HT1080 (cell line): ENCODE data around the gene OGDHL. TPM values are rescaled to one million over a fixed set of nuclear protein-coding genes. Genes with fewer than 3 reads are reported as not detected.
"Not testable (repeated sequence)": the region's sequence is repeated elsewhere in the genome, so short reads cannot be mapped to it uniquely, and the experiment has no call there.

Experiments used
- DNase-seq: peaks from one replicate; pipeline ENCODE4 v3.0.0-alpha.2; 2015; ENCODE audit warnings: low read depth
- total RNA-seq: library from RNA; depleted of rRNA; stranded (reverse); fragments of >200 nt; shearing (Covaris generic); gene quantifications from 2 replicates; pipeline ENCODE4 v1.2.3, GENCODE V29; 2014

The OGDHL gene
- total RNA-seq, 1 experiment from 2014 or later = 10.7 TPM

DNA sequence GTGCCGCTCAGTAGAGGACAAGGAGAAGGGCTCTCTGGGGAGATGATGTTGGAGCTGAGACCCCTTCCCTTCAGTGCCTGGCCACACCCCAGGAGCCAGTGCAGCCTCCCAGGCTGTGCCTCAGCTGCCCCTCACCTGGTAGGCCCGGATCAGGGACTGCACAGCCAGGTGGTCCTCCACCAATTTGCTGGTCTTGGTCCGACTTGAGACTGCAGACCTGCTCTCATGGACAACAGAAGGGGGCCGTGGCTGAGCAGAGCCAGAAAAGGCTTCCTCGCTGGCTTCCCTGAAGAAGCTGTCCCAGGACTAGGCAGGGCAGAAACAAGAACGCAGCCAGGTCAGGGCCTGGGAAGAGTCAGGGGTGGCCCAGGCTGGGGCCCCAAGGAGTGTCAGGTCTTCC lies 5.5 kb downstream of the OGDHL start:
- no peak for DNase-seq

DNA sequence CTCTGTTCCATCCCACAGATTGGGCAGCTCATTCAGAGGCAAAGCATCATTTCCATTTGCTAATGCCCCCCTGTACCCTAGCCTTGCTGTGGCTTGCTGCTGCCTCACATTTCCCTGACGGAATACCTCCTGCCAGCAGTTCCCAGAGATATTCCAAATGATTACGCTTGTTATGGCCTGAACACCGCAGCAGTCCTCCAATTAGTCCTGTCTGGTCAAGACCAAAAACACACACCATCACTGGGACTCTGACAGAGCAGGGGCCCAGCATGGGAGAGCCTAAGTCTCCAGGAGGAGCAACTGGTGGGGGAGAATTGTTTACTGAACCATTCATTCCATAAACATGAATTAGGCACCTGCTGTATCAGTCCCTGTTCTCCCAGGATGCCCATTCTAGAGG lies 6.1 kb downstream of the OGDHL start:
- DNase-seq = no peak

DNA sequence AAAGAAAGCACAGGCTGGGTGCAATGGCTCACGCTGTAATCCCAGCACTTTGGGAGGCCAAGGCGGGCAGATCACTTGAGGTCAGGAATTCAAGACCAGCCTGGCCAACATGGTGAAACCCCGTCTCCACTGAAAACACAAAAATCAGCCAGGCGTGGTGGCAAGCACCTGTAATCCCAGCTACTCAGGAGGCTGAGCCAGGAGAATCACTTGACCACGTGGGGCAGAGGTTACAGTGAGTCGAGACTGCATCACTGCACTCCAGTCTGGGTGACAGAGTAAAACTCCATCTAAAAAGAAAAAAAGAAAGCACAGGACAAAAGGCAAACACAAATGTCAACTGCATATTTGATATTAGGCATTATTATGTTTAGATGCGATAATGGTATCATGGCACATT lies 7.2 kb downstream of the OGDHL start:
- not testable (repeated sequence) for DNase-seq

DNA sequence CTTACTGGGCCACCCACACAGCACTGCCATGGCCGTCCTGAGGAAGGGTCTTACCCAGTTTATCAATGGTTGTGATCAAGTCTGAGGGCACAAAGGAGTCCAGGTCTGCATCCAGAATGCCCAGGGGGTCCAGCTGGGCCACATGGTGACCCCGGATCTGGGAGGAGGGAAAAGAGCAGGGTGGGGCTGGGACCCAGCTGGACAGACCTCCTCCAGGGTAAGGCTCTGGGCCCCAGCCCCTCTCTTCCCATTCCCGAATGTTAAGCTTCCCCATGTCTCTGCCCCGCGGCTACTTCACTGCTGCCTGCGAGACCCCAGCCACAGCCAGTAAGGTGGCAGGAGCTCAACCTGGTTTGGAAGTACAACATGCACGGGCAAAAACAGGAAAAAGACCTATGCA lies 9.5 kb downstream of the OGDHL start:
- DNase-seq = no peak

DNA sequence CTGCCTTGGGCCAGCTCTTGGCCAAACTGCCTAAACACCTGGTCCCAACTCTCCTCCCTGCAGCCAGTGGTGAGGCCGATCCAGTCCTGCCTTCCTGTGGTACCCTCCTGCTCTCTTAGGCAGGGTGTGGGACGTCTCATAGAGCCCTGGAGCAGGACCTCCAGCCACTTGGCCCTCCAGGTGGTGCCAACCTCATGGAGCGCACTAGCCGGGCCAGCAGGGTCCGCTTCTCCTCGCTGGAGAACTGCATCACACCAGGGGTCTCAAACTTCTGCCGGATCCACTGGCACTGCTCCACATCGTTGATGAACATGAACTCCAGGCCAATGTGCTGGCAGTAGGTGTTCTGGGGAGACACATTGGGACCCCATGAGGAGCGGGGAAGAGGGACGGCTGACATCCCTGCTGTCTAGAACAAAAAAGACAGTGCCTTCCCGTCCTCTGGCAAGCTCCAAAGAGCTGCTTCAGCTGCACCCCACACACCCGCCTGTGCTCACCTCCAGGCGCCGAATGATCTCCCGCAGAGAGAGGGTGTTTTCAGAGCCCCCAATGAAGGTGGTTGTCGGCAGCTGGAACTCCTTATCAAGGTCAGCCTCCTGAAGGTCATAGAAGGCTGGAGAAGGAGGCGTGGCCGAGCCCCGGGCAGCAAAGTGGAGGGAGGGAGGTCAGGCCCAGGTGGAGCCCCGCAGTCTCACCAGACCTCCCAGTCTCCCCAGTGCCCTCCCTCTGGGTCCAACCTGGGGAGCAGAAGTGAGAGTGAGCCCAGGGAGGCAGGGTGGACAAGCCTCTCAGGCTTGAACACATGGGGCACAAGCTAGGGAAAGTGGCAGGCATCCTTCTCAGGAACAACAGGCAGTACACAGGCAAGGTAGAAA lies 10.2 kb downstream of the OGDHL start:
- DNase-seq = no peak

DNA sequence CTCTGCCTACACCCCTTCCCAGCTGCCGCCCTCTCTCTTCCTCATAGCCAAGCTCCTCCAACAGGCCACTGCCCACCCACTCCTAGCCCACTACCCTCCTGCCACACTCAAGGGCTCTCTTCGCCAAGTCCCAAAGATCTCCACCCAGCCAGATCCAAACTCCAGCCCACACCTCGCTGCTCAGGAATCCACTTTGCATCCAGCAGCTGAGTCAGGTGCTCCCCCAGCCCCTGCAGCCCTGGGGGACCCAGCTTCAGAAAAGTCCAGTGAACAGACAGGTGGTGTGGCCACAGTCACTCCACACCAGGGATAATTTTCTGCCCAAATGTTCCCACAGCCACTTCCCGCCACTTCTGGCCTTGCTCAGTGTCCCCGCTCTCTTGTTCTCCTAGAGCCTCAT lies 10.9 kb downstream of the OGDHL start:
- DNase-seq = no peak

DNA sequence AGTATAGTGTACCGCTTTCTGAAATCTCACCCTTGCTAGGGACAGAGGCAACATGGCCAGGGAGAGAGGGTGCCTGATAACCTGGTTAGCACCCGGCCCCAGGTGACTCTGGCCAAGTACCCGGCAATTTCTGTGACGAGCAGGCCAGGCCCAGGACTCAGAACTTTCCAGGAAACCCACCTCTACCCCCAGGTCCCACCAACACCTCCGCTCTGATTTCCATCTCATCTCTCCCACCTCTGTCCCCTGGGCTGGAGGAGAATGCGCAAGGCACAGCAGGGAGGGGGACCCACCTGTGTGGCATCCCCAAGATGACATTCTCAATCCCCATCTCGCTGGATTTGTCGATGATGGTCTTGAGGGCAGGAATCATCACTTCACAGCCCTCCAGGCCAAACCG lies 11.6 kb downstream of the OGDHL start:
- DNase-seq = no peak

DNA sequence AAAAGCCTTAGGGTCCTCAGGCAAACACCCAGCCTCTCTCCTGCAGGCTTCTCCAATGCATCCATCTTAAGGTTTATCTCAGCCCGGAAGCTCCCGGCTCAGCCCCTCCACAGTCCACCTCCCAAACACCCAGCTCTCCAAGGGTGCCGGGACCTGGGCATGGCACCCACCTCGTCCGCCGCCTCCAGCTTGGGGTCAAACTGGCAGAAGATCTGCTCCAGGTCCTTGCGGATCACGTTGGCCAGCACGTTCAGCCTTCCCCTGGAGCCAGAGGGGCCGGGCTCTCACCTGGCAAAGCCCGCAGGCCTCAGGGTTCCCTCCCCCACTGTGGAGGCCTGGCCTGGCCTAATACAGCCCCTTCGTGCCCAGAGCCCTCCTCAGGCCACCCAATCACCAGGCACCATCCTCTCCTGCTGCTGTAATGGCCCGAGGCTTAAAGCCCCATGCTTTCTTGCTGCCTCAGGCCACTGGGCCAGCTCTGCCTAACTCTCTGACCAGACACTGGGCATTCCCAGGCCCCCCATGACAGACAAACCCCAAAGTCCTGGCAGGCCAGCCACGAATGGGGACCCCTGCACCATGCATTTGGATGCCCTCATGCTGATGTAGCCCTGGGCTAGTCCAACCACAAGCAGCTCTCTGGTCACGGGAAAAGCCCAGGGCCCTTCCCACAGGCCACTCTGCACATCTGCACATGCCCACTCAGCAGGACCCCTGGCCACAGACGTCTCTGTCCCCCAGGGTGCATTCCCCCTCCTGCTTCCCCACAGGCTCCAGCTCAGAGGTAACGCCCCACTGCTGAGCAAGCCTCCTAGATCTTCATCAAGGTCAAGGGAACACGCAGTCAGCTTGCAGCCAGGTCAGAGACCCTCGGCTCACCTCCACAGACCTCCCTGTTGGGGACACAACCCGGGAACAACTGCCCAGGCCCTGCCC lies 12.3 kb downstream of the OGDHL start:
- DNase-seq = no peak

DNA sequence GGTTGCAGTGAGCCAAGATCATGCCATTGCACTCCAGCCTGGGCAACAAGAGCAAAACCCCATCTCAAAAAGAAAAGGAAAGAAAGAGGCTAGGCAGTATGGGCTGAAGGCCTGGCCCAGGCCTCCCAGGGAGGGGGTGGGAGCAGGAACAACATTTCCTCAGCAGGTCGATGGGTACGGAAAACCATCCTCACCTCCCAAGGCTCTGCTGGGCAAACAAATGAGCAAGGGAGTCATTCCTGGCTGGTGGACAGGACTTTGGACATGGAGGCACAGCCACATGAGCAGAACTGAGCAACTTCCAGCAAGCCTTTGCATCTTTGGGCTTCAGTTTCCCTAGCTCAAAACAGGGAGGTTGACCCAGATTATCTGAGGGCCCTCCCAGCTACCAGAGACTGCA lies 13.0 kb downstream of the OGDHL start:
- no peak for DNase-seq

DNA sequence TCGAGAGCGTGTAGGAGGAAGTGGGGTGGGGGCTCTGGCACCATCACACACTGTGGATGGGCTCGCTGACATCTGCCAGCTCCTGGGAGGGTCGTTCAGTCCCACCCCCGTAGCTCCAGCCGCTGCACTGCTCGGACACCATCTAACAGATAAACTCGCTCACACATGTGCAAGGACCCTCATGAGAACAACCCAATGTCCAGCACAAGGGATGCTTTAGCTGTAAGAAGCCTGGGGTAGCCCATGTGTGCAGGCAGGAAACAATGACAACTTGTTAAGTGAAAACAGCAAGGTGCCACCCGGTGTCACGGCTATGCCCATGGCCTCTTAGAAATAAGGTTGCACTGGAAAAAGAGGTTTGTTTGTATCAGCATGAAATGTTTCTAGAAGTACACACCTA lies 14.1 kb downstream of the OGDHL start:
- no peak for DNase-seq

DNA sequence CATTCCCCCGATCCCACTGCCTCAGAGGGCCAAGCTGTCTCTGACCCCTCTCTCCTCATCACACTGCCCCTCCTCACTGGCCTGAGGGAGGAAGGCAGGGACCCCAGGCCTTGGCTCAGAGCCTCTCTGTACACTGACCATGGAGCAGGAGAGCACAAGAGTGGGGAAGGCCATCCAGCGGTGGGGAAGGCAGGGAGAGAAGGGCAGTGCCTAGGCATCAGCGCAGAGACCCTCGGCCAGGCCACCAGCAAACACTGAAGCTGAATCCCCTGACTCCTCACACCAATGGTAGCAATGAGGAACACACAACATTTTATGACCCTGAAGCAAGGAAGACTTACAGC lies 14.8 kb downstream of the OGDHL start:
- DNase-seq = no peak

DNA sequence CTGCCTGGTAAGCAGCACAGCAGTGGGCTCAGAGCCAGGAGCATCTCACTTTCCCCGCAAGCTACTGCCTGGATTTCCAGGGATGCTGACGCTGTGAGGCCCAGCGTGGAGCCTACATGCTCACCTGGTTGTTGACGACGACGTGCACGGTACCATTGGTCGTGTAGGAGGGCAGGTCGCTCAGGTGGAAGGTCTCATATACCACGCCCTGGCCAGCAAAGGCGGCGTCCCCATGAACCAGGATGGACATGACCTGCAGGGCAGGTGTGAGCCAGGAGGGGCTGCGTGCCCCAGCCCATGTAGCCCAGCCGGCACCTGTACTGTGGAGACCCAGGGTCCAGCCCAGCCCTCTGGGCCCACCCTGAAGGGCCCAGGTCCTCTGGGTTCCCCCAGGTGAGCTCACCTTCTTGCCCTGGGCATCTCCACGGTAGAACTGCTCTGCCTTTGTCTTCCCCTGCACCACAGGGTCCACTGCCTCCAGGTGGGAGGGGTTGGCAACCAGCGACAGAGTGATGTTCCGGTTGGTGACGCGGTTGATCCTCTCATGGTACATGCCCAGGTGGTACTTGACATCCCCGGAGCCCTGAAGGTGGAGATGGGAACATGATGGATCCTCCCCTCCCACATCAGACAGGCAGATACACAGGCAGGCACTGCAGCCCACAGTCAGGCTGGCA lies 15.4 kb downstream of the OGDHL start:
- no peak for DNase-seq

DNA sequence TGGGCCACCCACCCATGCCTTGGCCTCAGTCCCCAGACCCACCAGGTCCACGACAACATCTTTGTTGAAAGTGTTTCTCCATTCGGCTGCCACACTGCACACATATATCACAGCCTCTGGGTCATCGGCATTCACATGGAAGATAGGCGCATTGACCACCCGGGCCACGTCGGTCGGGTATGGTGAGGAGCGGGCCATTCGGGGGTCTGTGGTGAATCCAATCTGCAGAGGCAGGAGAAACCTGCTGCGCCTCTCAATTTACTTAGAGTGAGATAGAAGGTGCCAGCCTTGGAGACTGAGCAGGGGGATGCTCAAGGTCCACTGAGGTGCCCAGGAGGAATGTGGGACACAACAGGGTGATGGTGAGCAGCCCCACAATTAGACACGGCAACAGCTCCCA lies 16.4 kb downstream of the OGDHL start:
- no peak for DNase-seq

DNA sequence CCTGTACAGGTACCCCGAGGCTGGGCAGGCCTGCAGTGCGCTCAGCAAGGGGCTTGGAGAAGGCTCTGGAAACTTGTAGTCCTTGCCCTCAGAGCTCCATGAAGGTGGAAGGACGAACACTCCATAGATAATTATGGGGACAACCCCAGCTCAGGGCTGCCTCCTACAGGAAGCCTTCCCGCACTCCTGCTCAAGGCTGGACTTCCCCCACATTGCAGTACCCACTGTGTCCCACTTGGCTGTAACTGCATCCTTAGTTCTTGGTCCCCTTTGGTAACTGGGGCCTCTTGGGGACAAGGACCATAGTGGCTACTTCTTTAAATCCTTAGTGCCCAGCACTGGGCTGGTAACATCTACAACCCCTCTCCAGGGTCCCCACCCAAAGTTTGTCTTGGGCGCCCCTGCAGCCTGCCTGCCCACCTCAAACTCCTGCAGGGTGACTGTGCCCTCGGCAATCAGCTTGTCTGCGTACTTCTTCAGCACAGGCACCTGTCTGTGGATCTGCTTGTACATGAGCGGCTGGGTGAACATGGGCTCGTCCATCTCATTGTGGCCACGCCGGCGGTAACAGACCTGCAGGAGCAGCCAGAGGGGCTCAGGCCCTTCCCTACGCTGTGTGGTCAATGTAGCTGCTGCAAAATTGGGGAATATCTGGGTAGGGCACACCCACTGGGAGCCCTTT lies 17.1 kb downstream of the OGDHL start:
- no peak for DNase-seq

DNA sequence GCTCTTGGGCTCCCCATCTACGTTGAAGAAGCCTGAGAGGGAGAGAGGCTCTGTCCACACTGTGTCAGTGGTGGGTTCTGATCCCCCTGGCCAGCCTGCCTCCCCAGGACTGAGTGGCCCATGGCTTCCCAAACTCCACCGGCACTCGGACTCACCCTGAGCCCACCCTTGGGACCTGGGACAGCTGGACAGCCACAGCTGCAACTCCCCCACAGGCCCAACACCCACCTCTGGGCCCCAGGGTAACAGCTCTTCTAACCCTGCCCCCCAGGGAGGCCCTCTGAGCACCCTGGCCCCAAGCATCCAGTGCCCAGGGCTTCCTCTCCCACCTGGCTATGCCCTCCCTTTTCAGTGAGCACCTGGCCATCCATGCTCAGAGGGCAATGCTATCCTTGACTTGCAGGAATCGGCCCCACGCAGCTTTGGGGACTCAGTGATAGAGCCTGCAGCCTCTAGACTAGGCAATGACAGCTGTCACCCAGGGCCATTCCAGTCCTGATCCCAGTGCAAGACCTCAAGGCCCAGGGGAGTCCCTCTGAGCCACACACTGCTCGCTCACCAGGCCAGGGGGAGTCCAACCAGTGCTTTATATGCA lies 17.9 kb downstream of the OGDHL start:
- DNase-seq = no peak

DNA sequence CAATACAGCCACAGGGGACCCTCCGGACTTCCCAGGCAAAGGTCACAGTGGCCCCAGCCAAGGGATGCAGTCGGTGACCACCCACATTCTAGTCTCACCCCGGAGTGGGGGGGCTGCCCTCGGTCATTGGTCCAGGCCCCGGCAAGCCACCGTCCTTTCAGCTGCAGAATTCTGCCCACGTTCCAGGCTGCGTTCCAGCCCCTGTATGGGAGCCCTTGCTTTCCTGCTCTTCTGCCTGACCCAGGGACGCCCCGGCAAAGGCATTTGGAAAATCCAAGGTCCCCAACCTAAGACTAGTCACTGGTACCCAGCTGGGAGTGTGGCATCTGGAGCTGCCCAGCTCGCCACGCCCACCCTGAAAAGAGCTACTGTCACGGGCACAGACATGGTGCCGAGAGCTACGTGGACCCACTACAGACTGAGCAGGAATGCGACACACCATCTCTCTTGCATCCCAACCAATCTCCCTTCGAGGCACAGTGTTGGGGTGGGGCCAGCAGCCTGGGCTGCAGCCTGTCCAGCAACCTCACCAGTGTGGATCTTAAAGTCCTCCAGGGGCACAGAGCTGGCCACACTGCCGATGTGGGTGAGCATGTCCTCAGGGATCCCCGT lies 18.6 kb downstream of the OGDHL start:
- DNase-seq = no peak

DNA sequence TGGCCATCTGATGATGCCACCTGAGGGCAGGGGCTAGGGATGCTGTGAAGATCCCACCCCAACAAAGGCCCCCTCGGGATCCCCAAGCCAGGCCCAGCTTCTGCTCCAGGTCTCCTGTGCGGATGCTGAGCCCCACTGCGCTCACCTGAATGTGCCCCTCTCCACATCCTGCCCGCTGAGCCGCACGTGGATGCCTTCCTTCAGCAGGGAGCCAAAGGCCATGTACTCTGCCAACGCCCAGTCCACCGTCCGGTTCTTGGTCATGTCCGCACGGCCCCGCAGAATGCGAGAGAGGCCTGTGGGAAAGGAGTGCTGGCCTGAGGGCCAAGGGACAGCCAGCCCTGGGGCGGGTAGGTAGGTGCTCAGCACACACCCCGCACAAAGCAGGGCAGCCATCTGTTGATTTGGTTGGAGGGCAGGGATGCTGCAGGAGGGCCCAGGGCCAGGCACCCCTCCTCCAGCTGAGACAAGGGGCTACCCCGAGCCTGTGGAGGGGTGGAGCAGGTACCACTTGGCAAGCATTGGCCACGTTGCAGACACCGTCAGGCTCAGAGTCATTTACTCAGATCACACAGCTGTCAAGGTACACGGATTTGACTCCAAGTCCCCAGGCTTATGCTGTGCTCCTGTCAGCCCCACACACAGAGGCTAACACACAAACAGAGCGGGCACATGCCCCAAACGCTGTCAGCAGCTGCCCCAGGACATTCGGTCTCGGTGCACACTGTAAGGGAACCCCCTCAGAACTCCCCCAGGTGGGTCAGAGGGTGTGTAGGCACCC lies 19.2 kb downstream of the OGDHL start:
- no peak for DNase-seq

DNA sequence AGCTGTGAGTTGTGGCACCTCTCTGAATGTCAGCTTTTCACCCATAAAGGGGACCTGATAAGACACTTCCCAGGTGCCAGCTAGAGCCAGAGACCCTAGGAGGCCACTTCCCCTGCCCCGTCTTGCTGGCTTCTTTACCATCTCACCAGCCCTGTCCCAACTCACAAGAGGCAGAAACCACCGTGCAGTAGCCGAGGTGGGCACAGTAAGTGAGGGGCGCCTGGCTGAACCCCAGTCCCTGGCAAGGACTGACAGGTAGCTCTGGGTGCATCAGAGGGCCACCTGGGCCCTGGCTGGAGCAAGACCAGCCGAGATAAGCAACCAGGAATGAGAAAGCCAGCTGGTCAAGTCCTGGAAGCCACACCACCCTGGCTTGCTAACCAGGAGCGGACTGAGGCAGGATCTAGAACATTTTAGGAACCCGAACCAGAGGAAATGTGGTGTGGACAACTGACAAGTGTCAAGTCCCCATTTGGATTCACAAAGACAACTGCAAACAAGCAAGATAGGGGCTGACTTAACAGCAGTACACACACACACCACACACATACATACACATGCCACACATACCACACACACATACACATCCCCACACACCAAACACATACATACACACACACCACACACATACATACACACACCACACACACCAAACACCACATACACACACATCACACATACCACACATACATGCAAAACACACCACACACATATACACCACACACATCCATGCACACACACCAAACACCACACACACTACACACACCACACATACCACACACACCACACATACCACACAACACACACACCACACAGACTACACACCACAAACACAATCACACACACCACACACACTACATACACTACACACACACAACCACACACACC lies 20.8 kb downstream of the OGDHL start:
- DNase-seq = no peak
